ENCODE measurements around the gene TRUB2.
A peak's percentile ranks its signal among the peaks of the same experiment; 100 is the strongest.

TRUB2 gene

DNA sequence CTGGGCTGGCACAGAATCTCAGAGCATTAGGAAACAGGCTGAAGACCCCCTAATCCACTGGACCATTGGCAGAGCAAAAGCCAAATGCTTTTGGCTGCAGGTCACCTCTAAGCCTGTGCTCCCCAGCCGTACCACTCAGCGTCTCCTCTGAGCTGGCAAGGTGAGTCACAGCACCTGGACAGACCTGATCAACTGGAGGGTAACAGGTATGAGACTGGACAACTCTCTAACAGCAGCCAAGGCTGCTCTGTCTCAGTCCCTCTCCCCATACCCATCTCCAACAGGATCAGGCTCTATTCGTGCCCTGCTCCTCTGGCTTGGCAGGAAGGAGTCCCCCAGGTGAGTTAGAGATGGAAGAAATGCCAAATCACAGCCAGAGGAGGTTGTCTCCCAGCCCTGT, 51.1 kb downstream of the TRUB2 start:
- DNase-seq (ENCODE audit: low read depth, low spot score) = no peak

DNA sequence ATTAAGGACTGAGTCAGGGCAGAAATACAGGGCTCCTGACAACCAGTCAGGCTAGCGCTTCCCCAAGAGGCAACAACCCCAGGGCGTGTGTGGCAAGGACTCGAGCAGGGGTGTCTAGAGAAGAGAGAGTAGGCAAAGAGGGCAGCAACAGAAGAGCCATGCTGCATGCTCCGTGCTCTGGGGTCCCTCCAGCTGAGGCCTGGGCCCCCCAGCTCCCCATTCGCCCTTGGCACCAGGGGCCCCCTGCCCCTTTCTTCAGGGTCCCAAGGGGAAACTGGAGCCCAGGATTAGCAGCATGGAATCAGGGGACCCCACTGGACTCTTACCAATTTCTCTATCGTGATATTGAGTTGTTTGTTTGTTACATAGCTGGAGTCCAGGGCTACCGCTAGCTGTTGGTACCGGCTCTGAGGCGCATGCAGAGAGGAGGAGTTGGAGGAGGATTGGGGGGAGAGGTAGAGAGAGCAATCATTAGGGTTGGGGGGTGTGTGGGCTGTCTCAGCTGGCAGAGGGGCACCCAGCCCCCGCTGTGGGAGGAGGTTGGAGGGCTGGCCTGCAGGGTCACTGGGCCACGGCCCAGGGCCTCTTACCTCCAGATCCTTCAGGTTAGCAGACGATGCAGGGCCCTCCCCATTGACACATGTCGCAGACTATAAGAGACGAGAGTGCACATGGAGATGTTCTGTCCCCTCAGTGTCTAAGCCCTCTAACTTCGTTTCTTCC, 55.2 kb downstream of the TRUB2 start:
- DNase-seq (ENCODE audit: low read depth, low spot score) = no peak

DNA sequence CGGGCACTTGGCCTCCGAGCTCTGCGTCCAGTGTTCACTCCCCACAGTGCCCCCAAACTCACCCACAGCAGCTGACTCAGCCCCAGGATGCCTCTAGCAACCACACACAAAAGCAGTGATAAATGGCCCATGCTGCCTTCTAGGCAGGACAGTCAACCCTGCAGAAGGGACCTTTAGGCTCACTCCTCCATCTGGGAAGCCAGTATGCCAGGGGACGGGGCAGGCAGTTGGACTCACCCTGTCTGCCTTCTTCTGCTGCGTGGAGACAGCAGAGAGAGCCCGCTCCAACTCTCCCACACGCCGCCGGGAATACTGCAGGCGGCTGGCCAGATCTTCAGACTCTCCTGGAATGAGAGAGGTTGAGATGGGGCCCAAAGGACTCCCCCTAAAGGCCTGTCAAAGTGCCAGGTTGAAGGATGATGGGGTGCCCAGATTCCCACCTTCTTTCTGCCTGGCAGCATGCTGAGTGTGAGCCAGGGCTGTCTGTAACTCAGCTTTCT, 56.8 kb downstream of the TRUB2 start:
- no peak for DNase-seq (ENCODE audit: low read depth, low spot score)

DNA sequence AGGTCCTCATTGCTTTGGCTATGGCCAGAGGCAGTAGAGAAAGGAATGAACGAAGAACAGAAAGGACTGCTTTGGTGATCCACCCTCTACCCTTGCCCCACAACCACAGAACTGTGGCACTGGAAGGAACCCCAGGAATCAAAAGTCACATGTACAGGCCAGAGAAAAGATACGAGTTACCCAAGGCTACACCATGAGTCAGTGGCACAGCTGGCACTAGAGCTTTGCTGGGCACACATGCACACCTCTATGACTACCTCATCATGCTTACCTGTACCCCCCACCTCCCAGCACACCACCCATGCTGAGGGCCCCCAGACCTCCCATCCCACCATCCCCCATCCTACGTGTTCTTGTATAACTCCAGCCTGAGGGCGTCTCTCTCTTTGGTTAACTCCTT, 59.6 kb downstream of the TRUB2 start:
- DNase-seq (ENCODE audit: low read depth, low spot score) = no peak

DNA sequence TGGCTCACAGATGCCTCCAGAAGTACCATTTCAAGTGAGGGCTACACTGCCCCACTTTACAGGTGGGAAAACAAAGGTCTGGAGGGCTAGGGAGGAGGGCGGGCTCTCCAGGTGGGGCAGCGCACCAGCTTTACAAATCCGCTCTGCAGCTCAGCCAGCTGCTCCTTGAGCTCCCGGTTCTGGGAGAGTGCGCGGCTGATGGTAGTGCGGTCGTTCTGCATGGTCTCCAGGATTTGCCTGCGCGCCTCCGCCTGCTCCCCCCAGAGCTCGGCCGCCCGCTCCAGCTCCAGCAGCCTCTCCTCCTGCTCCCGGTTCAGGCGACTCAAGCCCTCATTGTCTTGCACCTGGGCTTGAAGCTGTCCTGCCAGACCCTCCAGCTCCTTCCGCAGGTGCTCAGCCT, 61.9 kb downstream of the TRUB2 start:
- no peak for DNase-seq (ENCODE audit: low read depth, low spot score)

DNA sequence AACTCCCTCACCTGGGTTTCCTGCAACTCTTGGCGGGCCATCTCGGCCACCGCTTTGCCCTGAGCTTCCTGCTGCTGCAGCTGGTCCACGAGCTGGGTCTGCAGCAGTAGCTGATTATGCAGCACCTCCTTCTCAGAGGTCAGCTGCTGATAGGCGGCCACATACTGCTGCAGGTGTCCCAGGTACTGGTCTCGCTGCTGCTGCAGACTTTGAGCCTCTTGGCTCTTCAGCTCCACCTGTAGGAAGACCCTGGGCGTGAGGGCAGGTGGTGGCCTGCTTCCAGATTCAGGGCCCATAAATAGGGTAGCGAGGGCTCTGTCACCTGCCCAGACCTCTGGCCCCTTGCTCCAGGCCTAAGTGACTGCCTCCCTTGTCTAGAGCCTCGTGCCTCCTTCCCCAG, 63.1 kb downstream of the TRUB2 start:
- DNase-seq (ENCODE audit: low read depth, low spot score) = peak; percentile 36

DNA sequence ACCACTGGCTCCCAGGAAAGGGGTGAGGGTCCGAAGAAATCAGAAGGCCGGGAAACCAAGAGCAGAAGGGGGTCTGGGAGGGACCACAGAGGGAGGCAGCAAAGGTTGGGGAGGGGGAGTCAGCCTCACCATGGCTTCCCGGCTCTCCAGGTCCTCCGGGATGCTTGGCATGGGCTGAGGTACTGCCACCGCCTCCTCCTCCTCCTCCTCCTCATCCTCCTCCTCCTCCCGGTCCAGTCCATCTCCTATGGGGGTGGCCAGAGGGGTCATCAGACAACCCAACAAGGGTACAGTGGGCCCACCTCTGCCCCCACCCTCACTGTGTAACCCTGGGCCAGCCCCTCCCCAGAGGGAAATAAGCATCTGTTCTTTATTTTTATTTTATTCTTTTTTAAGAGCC, 63.9 kb downstream of the TRUB2 start:
- no peak for DNase-seq (ENCODE audit: low read depth, low spot score)

DNA sequence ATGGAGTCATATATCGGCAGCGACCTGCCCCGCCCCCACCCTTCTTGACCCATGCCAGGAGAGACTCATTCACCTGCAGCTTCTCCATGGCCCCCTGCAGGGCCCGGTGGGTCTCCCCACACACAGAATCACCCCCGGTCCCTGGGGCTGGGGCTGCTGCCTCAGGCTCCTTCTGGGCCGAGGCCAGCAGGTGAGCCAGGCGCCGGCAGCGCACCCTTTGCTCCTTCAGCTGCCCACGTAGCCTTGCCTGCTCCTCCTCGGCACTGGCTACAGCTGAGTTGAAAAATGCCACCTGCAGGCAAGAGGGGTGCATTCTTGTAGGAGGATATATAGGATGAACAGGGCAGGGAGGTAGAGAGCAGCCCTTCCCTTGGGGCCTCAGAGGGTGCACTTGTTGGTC, 64.3 kb downstream of the TRUB2 start:
- DNase-seq (ENCODE audit: low read depth, low spot score) = no peak

DNA sequence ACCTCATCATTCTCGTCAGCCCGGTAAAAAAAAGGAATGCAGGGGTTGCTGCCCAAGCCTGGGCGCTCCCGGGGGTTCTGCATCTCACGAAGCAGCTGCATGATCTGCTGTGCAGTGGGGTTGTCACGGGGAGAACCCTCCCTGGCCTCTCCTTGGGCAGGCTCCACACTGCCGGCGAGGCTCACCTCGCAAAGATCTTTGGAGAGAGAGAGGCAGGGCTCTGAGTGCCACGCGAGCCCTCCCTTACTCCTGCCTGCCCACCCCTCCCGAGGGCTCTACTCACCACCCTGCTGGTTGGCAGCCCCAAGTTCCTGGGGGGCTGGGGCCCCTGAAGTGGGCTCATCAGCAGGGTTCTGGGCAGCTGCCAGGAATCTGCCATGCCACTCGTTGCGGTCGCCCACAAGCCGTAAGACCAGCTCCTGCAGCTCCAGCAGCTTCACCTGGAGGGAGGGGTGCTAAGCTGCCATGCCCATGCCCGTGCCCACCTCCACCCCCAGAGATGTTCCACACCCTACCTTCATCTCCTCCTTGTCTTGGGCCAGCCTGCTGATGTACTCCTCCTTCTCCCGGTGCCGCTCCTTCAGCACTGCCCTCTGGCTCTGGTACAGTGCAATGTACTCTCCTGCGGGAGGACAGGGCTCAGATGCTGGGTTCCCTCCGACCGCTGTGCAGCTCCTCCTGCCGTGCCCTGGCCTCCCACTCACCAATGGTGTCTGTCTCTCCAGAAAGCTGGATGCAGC, 65.0 kb downstream of the TRUB2 start:
- DNase-seq (ENCODE audit: low read depth, low spot score) = no peak
